ENCODE measurements around the gene LPP.

DNA sequence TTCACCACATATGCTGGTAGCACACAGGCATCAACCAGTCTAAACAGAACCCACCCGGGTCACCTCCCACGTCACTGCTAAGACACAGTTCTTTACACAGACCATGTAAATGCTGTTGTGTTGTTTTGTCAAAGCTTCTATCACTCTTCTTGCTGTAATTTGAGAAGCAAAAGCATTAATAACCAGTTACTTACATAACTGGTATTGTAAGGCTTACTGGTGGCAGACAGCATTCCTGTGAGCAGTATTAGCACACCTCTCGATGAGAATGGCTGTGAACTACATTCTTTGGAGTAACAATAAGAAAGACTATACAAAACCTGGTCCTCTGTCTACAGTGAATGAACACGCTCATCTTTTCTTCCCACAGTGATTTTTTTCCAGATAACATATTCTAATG, 479.2 kb downstream of the LPP start:
- TF ChIP-seq POLR2A (IDR thresholded peaks at IDR 0.05), result no peak
- TF ChIP-seq, protein P1, sequence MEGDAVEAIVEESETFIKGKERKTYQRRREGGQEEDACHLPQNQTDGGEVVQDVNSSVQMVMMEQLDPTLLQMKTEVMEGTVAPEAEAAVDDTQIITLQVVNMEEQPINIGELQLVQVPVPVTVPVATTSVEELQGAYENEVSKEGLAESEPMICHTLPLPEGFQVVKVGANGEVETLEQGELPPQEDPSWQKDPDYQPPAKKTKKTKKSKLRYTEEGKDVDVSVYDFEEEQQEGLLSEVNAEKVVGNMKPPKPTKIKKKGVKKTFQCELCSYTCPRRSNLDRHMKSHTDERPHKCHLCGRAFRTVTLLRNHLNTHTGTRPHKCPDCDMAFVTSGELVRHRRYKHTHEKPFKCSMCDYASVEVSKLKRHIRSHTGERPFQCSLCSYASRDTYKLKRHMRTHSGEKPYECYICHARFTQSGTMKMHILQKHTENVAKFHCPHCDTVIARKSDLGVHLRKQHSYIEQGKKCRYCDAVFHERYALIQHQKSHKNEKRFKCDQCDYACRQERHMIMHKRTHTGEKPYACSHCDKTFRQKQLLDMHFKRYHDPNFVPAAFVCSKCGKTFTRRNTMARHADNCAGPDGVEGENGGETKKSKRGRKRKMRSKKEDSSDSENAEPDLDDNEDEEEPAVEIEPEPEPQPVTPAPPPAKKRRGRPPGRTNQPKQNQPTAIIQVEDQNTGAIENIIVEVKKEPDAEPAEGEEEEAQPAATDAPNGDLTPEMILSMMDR (IDR thresholded peaks at IDR 0.05 in 4 of 5, conservative IDR thresholded peaks at IDR 0.05 in 1 of 5), result no peak

Measured in gastrocnemius medialis (tissue), 4 donors.